GM23338 (cell line): ENCODE measurements around the gene PRR19.

Source experiments
- CREB1 ChIP-seq: fragments of 250-450 bp; sonication (Bioruptor Pico); IDR thresholded peaks from 2 replicates; pipeline ENCODE4 v1.5.0; 2020; ENCODE audit warnings: low read depth, mild to moderate bottlenecking, moderate library complexity
- CTCF ChIP-seq, 2 experiments: fragments of 200-600 bp in 1 of 2; sonication (generic) in 1 of 2; conservative IDR thresholded peaks; 2 replicates each; pipeline versions ENCODE4 v1.5.1 to v1.6.1; 2016 to 2017; ENCODE audit warnings: antibody characterized with exemption in 2 of 2, low read depth in 2 of 2, mild to moderate bottlenecking in 2 of 2, moderate library complexity in 1 of 2
- EZH2 ChIP-seq: fragments of 200-600 bp; sonication (generic); IDR thresholded peaks from one replicate; pipeline ENCODE4 v1.8.0; 2017; ENCODE audit warnings: antibody characterized with exemption, mild to moderate bottlenecking, low read depth; ENCODE audit not compliant: unreplicated experiment
- EZH2phosphoT487 ChIP-seq: fragments of 200-600 bp; sonication (generic); IDR thresholded peaks from one replicate; pipeline ENCODE4 v1.8.1; 2018; ENCODE audit warnings: antibody characterized with exemption; ENCODE audit not compliant: unreplicated experiment
- JUNB ChIP-seq: IDR thresholded peaks from one replicate; pipeline ENCODE4 v1.6.1; 2016; ENCODE audit warnings: antibody characterized with exemption; ENCODE audit not compliant: unreplicated experiment
- POLR2AphosphoS5 ChIP-seq: IDR thresholded peaks from 2 replicates; pipeline ENCODE4 v1.6.1; 2016; ENCODE audit warnings: antibody characterized with exemption, low read depth
- REST ChIP-seq: IDR thresholded peaks from one replicate; pipeline ENCODE4 v1.6.1; 2018; ENCODE audit warnings: antibody characterized with exemption; ENCODE audit not compliant: unreplicated experiment
- STAT1 ChIP-seq: IDR thresholded peaks from one replicate; pipeline ENCODE4 v1.6.1; 2016; ENCODE audit warnings: antibody characterized with exemption; ENCODE audit not compliant: unreplicated experiment
- ZNF331 ChIP-seq: fragments of 250-450 bp; sonication (Bioruptor Pico); IDR thresholded peaks from 2 replicates; pipeline ENCODE4 v1.5.0; 2020; ENCODE audit warnings: low read depth, mild to moderate bottlenecking, moderate library complexity
- ZNF462 ChIP-seq: fragments of 250-450 bp; sonication (Bioruptor Pico); IDR thresholded peaks from 2 replicates; pipeline ENCODE4 v1.5.0; 2020; ENCODE audit warnings: mild to moderate bottlenecking, moderate library complexity

GRCh38 chr19:42312370-42312769 lies 10.4 kb downstream of the PRR19 start:
- TF ChIP-seq CTCF (conservative IDR thresholded peaks at IDR 0.05; ENCODE audit: low read depth in 2 of 2) (no peak), REST (no peak), EZH2 (no peak), POLR2AphosphoS5 (no peak), CREB1 (no peak), ZNF331 (CRISPR knock-in tag) (no peak), JUNB (no peak), STAT1 (no peak), EZH2phosphoT487 (no peak), ZNF462 (CRISPR knock-in tag) (no peak)
